WTC11 (cell line): ENCODE measurements around the gene CTDSPL.

Source experiments
- CTCF ChIP-seq: fragments of 200-600 bp; IDR thresholded peaks from 2 replicates; pipeline ENCODE4 v1.8.0; 2022; ENCODE audit warnings: antibody characterized with exemption
- ETV6 ChIP-seq: sonication (generic); formaldehyde crosslinking; IDR thresholded peaks from 2 replicates; pipeline ENCODE4 v1.8.1; 2022; ENCODE audit warnings: mild to moderate bottlenecking, missing genetic modification reagents
- MAX ChIP-seq: sonication (generic); formaldehyde crosslinking; IDR thresholded peaks from 2 replicates; pipeline ENCODE4 v1.8.0; 2022; ENCODE audit warnings: mild to moderate bottlenecking, missing genetic modification reagents
- USF2 ChIP-seq: sonication (generic); formaldehyde crosslinking; IDR thresholded peaks from 2 replicates; pipeline ENCODE4 v1.8.1; 2023; ENCODE audit warnings: mild to moderate bottlenecking, missing genetic modification reagents, moderate library complexity

- TF ChIP-seq CTCF (no peak), USF2 (no peak), MAX (CRISPR knock-in tag) (no peak), ETV6 (CRISPR knock-in tag) (no peak)
These were observed 12.3 kb upstream of the CTDSPL start for GRCh38 chr3:37849146-37849923.
